Measurements from ENCODE around the gene ZNF462.
"Not testable (repeated sequence)": the region's sequence is repeated elsewhere in the genome, so short reads cannot be mapped to it uniquely, and the experiment has no call there.

The ZNF462 gene

DNA sequence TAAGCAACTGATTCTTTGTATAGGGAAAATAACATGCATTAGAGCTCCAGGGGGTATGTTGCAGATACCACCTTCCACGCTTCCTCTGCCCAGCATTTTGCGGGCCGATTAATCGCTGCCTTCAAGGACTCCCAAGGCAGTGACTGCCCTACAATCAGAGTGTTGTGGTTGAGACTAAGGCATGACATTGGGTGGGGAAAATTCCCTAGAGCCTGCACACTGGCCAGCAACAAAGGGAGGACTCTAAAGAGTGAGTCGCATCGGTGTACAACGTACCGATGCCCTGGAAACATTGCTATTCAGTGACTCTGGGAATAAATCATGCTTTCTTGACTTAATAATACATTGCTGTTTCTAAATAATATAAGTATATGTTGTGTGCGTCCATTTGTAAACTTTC is 119.7 kb downstream of the ZNF462 start:
- H3K27ac ChIP-seq (ENCODE audit: low read length) = peak overlapping the region; percentile 92
- H3K79me2 ChIP-seq (ENCODE audit: low read length) = no peaks in the 10 kb centered on the region
- TF ChIP-seq, protein P1, sequence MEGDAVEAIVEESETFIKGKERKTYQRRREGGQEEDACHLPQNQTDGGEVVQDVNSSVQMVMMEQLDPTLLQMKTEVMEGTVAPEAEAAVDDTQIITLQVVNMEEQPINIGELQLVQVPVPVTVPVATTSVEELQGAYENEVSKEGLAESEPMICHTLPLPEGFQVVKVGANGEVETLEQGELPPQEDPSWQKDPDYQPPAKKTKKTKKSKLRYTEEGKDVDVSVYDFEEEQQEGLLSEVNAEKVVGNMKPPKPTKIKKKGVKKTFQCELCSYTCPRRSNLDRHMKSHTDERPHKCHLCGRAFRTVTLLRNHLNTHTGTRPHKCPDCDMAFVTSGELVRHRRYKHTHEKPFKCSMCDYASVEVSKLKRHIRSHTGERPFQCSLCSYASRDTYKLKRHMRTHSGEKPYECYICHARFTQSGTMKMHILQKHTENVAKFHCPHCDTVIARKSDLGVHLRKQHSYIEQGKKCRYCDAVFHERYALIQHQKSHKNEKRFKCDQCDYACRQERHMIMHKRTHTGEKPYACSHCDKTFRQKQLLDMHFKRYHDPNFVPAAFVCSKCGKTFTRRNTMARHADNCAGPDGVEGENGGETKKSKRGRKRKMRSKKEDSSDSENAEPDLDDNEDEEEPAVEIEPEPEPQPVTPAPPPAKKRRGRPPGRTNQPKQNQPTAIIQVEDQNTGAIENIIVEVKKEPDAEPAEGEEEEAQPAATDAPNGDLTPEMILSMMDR (IDR thresholded peaks at IDR 0.05; ENCODE audit: low read depth, low read length) = no peak
- no peak for TF ChIP-seq EZH2phosphoT487 (IDR thresholded peaks at IDR 0.05; ENCODE audit: low read depth)
- H3K27me3 ChIP-seq (ENCODE audit: low read depth, low read length) = peaks cover 39% of the 10 kb centered on the region
- H2AFZ ChIP-seq (ENCODE audit: low read depth, low read length) = no peak overlapping the region
- peak overlapping the region; percentile 87 for H3K4me2 ChIP-seq (ENCODE audit: low read length)
- H3K9ac ChIP-seq (ENCODE audit: low read length) = peak overlapping the region; percentile 29; the same call in 1 of the 2 replicates
- H4K20me1 ChIP-seq (ENCODE audit: insufficient read depth, low read length) = peaks cover 6% of the 10 kb centered on the region; the same call in 1 of the 2 replicates
- H3K9me3 ChIP-seq (ENCODE audit: insufficient read depth, low read length) = no peaks in the 10 kb centered on the region
- H3K4me3 ChIP-seq (ENCODE audit: low read length) = peak overlapping the region; percentile 61
- peaks cover 60% of the 10 kb centered on the region for H3K4me1 ChIP-seq (ENCODE audit: low read length)
- H3K36me3 ChIP-seq (replicated peaks; ENCODE audit: low read depth, low read length) = no peaks in the 10 kb centered on the region

DNA sequence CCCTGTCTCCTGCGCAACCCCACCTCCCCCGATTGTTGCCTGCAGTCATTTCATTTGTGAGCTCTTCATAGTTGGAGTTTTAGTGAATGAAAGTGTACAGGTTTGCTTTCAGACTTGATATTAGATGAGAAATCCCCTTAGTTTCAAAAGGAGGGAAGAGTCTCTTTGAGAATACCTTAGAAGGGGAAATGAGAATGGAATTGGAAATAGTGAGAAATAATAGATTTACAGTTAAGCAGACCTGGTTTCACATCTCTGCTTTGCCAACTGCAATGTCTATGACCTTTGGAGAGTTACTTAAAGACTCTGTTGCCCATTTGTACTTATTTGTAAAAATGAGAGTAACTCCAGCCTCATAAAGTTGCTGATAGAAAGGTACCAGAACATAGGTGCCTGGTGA is 120.4 kb downstream of the ZNF462 start:
- no peaks in the 10 kb centered on the region for H3K79me2 ChIP-seq (ENCODE audit: low read length)
- H3K27ac ChIP-seq (ENCODE audit: low read length) = peak overlapping the region; percentile 92
- peak overlapping the region; percentile 50 for H3K9ac ChIP-seq (ENCODE audit: low read length)
- peaks cover 6% of the 10 kb centered on the region; the same call in 1 of the 2 replicates for H4K20me1 ChIP-seq (ENCODE audit: insufficient read depth, low read length)
- H2AFZ ChIP-seq (ENCODE audit: low read depth, low read length) = no peak overlapping the region
- TF ChIP-seq, protein P1 (IDR thresholded peaks at IDR 0.05; ENCODE audit: low read depth, low read length) = no peak
- TF ChIP-seq EZH2phosphoT487 (IDR thresholded peaks at IDR 0.05; ENCODE audit: low read depth) = no peak
- no peaks in the 10 kb centered on the region for H3K36me3 ChIP-seq (replicated peaks; ENCODE audit: low read depth, low read length)
- peak overlapping the region; percentile 61 for H3K4me3 ChIP-seq (ENCODE audit: low read length)
- H3K27me3 ChIP-seq (ENCODE audit: low read depth, low read length) = peaks cover 37% of the 10 kb centered on the region
- no peaks in the 10 kb centered on the region for H3K9me3 ChIP-seq (ENCODE audit: insufficient read depth, low read length)
- peak overlapping the region; percentile 87 for H3K4me2 ChIP-seq (ENCODE audit: low read length)
- peaks cover 60% of the 10 kb centered on the region for H3K4me1 ChIP-seq (ENCODE audit: low read length)

DNA sequence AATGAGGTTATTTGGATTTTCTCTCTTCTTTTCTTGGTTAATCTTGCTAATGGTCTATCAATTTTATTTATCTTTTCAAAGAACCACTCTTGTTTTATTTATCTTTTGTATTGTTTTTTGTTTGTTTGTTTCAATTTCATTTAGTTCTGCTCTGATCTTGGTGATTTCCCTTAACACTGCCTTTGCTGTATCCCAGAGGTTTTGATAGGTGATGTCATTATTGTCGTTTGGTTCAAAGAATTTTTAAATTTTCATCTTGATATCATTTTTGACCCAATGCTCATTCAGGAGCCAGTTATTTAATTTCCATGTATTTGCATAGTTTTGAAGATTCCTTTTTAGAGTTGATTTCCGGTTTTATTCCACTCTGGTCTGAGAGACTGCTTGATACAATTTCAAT is 126.9 kb downstream of the ZNF462 start:
- not testable (repeated sequence) for H3K4me2 ChIP-seq (ENCODE audit: low read length); H3K27ac ChIP-seq (ENCODE audit: low read length); H3K79me2 ChIP-seq (ENCODE audit: low read length); H3K9ac ChIP-seq (ENCODE audit: low read length); H3K9me3 ChIP-seq (ENCODE audit: insufficient read depth, low read length); H3K4me3 ChIP-seq (ENCODE audit: low read length); H4K20me1 ChIP-seq (ENCODE audit: insufficient read depth, low read length); H3K36me3 ChIP-seq (replicated peaks; ENCODE audit: low read depth, low read length); H2AFZ ChIP-seq (ENCODE audit: low read depth, low read length)
- Histone ChIP-seq H3K27me3 (ENCODE audit: low read depth, low read length) (peaks cover 52% of the 10 kb centered on the region), H3K4me1 (ENCODE audit: low read length) (peaks cover 14% of the 10 kb centered on the region)

DNA sequence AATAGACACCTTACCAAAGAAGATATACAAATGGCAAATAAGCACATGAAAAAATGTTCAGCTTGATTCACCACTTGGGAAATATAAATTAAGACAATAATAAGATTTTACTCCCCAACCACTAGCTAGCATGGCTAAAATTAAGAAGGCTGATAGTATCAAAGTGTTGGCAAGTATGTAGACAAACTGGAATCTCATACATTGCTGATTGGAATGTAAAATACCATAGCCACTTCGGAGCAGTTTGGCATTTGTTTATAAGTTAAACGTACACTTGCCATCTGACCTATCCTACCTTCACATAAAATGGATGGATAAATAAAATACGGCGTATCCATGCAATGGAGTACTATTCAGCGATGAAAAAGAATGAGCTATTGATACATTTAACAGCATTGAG is 129.2 kb downstream of the ZNF462 start:
- H4K20me1 ChIP-seq (ENCODE audit: insufficient read depth, low read length) = no peaks in the 10 kb centered on the region
- no peaks in the 10 kb centered on the region for H3K79me2 ChIP-seq (ENCODE audit: low read length)

More for the DNA sequence above, 129.2 kb downstream of the ZNF462 start:
- no peak for TF ChIP-seq EZH2phosphoT487 (IDR thresholded peaks at IDR 0.05; ENCODE audit: low read depth)
- TF ChIP-seq, protein P1 (IDR thresholded peaks at IDR 0.05; ENCODE audit: low read depth, low read length) = no peak
- H3K4me1 ChIP-seq (ENCODE audit: low read length) = peaks cover 9% of the 10 kb centered on the region
- H3K4me2 ChIP-seq (ENCODE audit: low read length) = no peak overlapping the region
- H3K27me3 ChIP-seq (ENCODE audit: low read depth, low read length) = peaks cover 45% of the 10 kb centered on the region
- H3K9ac ChIP-seq (ENCODE audit: low read length) = no peak overlapping the region
- no peak overlapping the region for H3K4me3 ChIP-seq (ENCODE audit: low read length)
- H2AFZ ChIP-seq (ENCODE audit: low read depth, low read length) = no peak overlapping the region
- H3K27ac ChIP-seq (ENCODE audit: low read length) = no peak overlapping the region
- no peaks in the 10 kb centered on the region for H3K9me3 ChIP-seq (ENCODE audit: insufficient read depth, low read length)
- no peaks in the 10 kb centered on the region for H3K36me3 ChIP-seq (replicated peaks; ENCODE audit: low read depth, low read length)
